ENCODE data around the gene AQP4. TPM values are rescaled to one million over a fixed set of nuclear protein-coding genes. Genes with fewer than 3 reads are reported as not detected.

The AQP4 gene
- total and polyA plus RNA-seq, 10 of the 15 experiments (the other 5 are each of a cell fraction or from before 2014, with no cell fraction given), result 0.10 to 0.18 TPM; not detected in 8

GRCh38 chr18:26875040-26875654, 9.6 kb upstream of the AQP4 start:
- no peak overlapping the region for H3K27ac ChIP-seq (ENCODE audit: control insufficient read depth, insufficient read depth)
- no peak overlapping the region for H3K4me3 ChIP-seq
- BruUV-seq (replicated peaks), result no TSS peak
- CTCF ChIA-PET, result no interaction called here
- no peak for FAIRE-seq
- no peaks in the 10 kb centered on the region for H3K27me3 ChIP-seq (replicated peaks in 1 of 2; ENCODE audit: control insufficient read depth in 2 of 2, insufficient read depth in 2 of 2, low read length in 1 of 2)
- no peak overlapping the region for H3K9ac ChIP-seq (ENCODE audit: control insufficient read depth, insufficient read depth, low read length)
- no peak overlapping the region for H2AFZ ChIP-seq (ENCODE audit: control insufficient read depth, low read depth, low read length)
- in situ Hi-C loops (cut with MboI), result no loop called here
- SMC1A ChIA-PET (ENCODE audit: uncharacterized antibody, unreplicated experiment), result interaction anchor here (1.0 kb wide), 1 partner anchor 13 kb away, joined by 3 read pairs; no protein-coding TSS in a partner anchor
- no peak for ATAC-seq
- H3K36me3 ChIP-seq (ENCODE audit: control insufficient read depth in 2 of 2, insufficient read depth in 2 of 2, low read length in 1 of 2), result no peaks in the 10 kb centered on the region
- no peak for DNase-seq (ENCODE audit: low read depth, low spot score)
- POLR2A ChIA-PET, result no interaction called here
- RAD21 ChIA-PET (ENCODE audit: unreplicated experiment), result no interaction called here
- 22% methylated on average over 2 of the region's 2 CpGs for WGBS (ENCODE audit: insufficient coverage, insufficient replicate concordance, low lambda C conversion rate, missing lambda C conversion rate)
- H3K4me2 ChIP-seq (ENCODE audit: control insufficient read depth, insufficient read depth), result no peak overlapping the region
- intact Hi-C loops (cut with micrococcal nuclease; ENCODE audit: unreplicated experiment), result no loop called here
- H3K9me3 ChIP-seq (replicated peaks; ENCODE audit: control insufficient read depth, insufficient read depth, low read length), result no peaks in the 10 kb centered on the region
- no peaks in the 10 kb centered on the region for H3K4me1 ChIP-seq (ENCODE audit: control insufficient read depth, insufficient read depth, low read length)
- no peaks in the 10 kb centered on the region for H3K79me2 ChIP-seq (ENCODE audit: control insufficient read depth, insufficient read depth, low read length)
- no peaks in the 10 kb centered on the region for H4K20me1 ChIP-seq (ENCODE audit: control insufficient read depth, insufficient read depth)
- no peak for TF ChIP-seq TAF1 (IDR thresholded peaks at IDR 0.05; ENCODE audit: borderline replicate concordance, low read depth, low read length)
- TF ChIP-seq SIX5 (IDR thresholded peaks at IDR 0.05; ENCODE audit: low read depth, low read length, severe bottlenecking), result no peak
- TF ChIP-seq ZNF592 (IDR thresholded peaks at IDR 0.05), result no peak
- no peak for TF ChIP-seq IKZF1 (conservative IDR thresholded peaks at IDR 0.05)
- no peak for TF ChIP-seq HSF1 (IDR thresholded peaks at IDR 0.05; ENCODE audit: low read depth, low read length)
- TF ChIP-seq SKIL (IDR thresholded peaks at IDR 0.05; ENCODE audit: low read depth, poor library complexity, severe bottlenecking), result no peak
- TF ChIP-seq E2F4 (IDR thresholded peaks at IDR 0.05; ENCODE audit: low read depth, low read length), result no peak
- no peak for TF ChIP-seq YBX1 (IDR thresholded peaks at IDR 0.05)
- TF ChIP-seq STAT3 (IDR thresholded peaks at IDR 0.05; ENCODE audit: low read depth, low read length), result no peak
- no peak for TF ChIP-seq NFYB (IDR thresholded peaks at IDR 0.05; ENCODE audit: insufficient read depth, low read depth, low read length)
- no peak for TF ChIP-seq POLR2AphosphoS5 (IDR thresholded peaks at IDR 0.05; ENCODE audit: low read length)
- no peak for TF ChIP-seq ZNF384 (IDR thresholded peaks at IDR 0.05; ENCODE audit: borderline replicate concordance, low read depth, low read length)
- TF ChIP-seq EGR1 (IDR thresholded peaks at IDR 0.05; ENCODE audit: borderline replicate concordance in 1 of 2, low read depth in 2 of 2, low read length in 2 of 2), result no peak

All from GM12878 (cell line).